Activated gamma-delta T cell (primary cell): ENCODE measurements around the gene SH3BP2.
"Not testable (repeated sequence)": the region's sequence is repeated elsewhere in the genome, so short reads cannot be mapped to it uniquely, and the experiment has no call there.

ENCODE experiments used
- DNase-seq: peaks from one replicate; lab custom pipeline; 2025; lab: John Stamatoyannopoulos, UW

Gene SH3BP2

DNA sequence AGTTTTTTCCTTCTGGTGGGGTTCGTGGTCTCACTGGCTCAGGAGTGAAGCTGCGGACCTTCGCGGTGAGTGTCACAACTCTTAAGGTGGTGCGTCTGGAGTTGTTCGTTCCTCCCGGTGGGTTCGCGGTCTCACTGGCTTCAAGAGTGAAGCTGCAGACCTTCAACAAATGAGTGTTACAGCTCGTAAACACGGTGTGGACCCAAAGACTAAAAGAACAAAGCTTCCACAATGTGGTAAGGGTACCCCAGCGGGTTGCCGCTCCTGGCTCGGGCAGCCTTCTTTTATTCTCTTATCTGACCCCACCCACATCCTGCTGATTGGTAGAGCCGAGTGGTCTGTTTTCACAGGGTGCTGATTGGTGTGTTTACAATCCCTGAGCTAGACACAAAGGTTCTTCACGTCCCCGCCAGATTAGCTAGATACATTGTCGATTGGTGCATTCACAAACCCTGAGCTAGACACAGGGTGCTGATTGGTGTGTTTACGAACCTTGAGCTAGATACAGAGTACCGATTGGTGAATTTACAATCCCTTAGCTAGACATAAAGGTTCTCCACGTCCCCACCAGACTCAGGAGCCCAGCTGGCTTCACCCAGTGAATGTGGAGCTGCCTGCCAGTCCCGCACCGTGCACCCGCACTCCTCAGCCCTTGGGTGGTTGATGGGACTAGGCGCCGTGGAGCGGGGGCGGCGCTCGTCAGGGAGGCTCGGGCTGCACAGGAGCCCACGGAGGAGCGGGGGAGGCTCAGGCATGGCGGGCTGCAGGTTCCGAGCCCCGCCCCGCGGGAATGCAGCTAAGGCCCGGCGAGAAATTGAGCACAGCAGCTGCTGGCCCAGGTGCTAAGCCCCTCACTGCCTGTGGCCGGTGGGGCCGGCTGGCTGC is 30.2 kb upstream of the SH3BP2 start:
- not testable (repeated sequence) for DNase-seq

GRCh38 chr4:2763511-2763967 is 29.3 kb upstream of the SH3BP2 start:
- DNase-seq: no peak

DNA sequence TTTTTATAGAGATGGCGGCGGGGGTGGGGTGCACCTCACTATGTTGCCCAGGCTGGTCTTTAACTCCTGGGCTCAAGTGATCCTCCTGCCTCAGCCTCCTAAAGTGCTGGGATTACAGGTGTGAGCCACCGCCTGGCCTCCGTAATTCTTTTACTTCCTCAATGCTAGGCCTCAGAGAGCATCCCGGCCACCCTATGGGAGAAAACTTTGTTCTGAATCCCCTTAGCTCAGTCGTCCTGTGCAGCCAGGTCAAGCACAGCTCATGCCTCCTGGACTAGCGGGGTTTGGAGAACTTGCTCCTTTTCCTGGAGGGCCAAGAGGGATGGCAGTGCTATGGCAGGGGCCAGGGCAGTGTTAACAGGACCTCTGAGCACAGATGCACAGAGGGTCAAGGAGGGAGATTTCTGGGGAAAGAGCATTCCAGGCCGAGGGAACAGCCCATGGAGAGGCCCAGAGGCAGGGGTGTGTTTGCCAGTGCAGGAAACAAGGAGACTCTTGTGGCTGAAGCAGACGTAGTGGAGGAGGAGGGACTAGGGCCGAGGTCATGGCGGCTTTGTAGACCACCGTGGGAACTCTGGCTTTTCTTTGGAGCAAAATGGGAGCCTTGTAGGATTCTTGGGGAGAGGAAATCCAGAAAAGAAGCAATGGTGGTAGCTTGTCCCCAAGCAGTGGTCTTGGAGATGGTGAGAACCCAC is 26.9 kb upstream of the SH3BP2 start:
- DNase-seq: no peak

DNA sequence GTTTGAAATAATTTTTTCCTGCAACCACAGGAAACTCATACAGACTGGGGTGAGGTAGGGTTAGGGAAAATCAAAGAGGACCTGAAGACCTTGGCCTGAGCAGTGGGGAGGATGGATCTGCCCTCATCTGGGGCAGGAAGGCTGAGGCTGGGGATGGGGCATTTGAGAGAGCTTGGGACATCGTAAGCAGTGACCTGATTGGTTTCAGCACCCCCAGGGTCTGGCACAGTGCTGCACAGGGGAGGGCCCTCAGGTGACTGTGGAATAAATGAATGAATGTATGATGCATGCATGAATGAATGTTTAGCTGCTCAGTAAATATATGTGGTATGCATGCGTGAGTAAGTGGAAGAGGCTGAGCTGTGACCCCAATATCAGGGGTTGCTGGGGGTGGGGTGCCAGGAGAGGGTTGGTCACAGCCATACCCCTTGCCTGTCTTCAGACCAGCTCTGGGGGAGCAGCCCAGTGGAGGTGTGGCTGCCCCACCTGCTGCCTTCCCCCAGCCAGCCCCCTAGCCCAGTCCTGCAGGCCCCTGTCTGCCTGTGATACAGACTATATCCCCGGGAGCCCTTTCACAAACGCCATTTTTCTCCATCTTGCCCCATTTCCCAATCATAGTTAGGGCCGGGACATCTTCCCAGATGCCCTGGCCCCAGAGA is 25.7 kb upstream of the SH3BP2 start:
- DNase-seq: no peak

- DNase-seq: no peak
Observed at GRCh38 chr4:2767705-2768074, 25.2 kb upstream of the SH3BP2 start.

DNA sequence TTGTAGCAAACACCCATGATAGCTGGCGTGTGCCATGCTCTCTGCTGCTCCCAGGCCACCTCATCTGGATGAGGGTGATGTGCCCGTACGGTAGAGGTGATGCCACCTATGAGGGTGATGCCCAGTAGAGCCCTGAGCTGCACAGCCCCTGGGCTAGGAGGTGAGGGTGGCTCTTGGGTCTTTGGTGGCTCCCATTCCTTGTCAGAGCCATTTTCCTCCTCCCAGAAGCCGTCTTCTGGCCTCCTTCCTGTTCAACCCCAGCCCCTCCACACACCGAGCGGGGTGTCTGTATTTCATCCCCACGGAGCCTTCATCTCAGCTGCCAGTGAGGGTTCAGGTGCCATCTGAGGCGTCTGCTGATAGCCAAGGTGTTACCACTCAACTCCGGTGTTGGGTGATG is 24.8 kb upstream of the SH3BP2 start:
- no peak for DNase-seq

- no peak for DNase-seq
Observed at GRCh38 chr4:2768921-2769336, 24.0 kb upstream of the SH3BP2 start.

GRCh38 chr4:2771264-2771663 is 21.6 kb upstream of the SH3BP2 start:
- no peak for DNase-seq

GRCh38 chr4:2780643-2781042 is 12.2 kb upstream of the SH3BP2 start:
- not testable (repeated sequence) for DNase-seq

- DNase-seq: no peak
Observed at GRCh38 chr4:2781911-2782310, 11.0 kb upstream of the SH3BP2 start.

- DNase-seq: no peak
Observed at GRCh38 chr4:2783790-2784189, 9.1 kb upstream of the SH3BP2 start.

DNA sequence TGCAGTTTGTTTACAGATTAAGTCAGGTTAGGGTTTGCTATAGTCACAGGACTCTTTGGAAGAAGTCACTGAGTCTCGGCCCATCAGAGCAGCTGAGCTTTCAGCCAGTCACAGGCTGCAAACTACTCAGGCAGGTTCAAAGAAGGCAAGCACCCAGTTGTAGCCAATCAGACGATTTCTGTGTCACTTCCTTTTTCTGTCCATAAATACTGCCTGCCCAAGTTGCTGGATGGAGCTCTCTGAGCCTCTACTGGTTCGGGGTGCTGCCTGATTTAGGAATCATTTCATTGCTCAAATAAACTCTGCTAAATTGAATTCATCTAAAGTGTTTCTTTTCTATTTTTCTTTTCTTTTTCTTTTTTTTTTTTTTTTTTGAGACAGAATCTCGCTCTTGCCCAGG is 7.3 kb upstream of the SH3BP2 start:
- no peak for DNase-seq

DNA sequence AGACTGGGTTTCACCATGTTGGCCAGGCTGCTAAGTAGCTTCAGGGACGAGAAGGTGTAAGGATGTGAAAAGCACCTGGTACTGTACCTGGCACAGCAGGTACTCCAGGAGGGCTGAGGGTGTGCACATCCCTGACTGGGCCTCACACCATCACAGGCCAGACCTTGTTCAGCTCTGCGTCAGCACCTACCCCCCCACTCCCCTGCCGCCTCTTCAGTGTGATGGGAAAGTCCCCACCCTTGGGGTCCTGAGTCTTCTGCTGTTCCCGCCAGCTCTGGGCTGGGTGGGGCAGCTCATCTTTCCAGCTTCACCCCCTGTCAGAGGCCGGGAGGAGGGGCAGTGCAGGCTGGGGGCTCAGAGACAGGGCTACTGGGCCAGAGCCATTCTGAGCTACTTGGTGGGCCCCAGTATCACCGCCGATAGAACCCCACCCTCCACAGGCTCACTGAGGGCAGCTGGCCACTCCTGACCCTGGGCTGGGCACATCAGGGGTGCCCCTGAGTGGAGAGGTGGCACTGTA is 6.7 kb upstream of the SH3BP2 start:
- no peak for DNase-seq

DNA sequence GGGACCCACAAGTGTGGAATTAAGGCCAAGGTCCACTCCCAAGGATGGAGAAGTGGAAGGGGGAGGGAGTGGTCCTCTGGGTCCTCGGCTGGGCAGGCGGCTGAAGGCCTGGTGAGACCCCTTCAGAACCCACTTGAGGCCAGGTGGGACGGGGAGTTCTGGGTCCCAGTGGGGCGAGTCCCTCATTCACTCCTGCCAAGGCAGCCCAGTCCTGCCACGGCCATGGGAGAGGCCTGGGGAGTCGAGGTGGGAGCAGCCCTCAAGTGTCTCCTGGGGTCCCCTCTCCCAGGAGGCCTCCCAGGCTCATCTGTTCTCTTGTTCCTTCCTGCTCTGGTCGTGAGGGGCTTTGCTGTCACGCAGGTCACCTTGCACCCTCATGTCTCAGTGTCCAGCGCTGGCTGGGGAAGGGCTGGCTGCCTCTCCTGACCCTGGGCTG is 6.1 kb upstream of the SH3BP2 start:
- DNase-seq: no peak

DNA sequence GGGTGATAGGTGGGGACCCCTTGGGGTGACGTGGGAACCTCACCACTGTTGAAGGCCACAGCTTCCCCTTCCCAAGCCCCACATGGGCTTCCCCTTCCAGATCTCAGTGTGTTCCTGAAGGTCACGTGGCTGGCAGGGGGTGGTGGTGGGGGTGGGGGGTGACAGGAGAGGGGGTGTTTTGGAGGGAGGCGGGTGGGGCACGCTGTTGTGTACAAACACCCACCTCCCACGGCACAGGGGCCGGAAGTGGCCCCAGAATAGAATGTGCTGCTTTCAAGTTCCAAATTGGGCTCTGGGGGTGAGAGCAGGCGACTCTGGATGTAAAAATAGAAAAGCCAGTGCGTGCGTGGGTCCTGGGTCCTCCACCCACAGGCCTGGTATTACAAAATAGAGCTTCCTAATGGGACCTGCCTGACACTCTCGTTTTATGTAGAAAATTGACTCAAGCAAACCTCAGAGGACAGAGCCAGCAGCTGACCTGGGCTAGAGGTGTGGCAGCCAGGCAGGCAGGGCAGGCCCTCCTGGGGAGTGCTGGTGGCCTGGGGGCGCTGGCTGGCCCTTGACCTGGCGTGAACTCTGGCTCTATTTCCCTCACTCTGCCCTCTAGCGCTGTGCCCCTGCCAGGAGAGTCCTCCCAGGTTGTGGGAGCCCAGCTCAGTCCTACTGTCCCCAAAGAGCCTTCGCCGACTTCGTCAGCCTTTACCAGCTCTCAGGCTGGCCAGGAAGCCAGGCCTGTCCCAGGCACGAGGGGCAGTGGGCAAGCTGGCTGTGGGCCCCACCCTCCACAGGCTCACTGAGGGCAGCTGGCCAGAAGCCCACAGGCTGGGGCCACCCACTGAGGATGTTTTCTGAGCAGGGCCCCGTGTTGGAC is 5.4 kb upstream of the SH3BP2 start:
- no peak for DNase-seq

GRCh38 chr4:2788101-2788500 is 4.8 kb upstream of the SH3BP2 start:
- no peak for DNase-seq

DNA sequence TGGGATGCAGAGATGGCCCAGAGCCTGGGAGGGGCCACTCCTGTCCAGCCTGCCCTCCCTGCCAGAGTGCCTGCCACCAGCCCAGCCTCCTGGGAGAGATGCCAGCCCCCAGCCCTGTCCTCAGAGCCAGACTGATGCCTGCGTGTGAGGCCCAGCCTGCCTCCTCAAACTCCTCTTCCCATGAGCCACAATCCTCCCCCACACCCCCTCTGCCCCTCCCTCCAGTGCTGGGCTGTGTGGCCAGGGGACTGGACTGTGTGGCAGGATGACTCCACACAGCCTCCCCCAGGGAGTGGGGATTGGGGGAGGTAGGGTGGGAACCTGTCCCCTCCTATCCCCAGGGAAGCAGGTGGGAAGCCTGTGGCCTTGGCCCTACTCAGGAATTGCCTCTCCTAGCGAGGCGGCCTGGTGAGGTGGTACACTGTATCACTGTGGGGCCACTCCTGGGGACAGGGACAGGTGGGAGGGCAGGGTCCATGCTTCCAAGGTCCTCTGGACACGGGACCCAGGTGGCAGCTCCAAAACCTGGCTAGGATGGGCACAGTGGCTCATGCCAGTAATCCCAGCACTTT is 4.3 kb upstream of the SH3BP2 start:
- no peak for DNase-seq

DNA sequence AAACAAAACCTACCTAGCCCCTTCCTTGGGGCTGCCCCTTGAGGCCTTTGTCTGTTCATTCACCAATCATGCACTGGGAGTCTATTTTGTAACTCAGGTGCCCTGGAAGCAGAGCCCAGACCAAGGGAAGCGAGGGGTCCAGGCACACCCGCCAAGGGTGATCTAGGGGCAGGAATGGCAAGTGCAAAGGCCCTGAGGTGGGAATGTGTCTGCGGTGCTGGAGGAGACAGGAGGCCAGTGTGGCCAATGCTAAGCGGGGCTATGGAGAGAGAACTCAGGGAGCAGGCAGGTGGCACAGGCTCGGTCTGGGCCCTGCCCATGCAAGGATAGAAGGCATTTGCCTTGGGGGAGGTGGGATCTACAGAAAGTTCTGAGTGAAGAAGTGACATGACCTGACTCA is 3.5 kb upstream of the SH3BP2 start:
- no peak for DNase-seq

GRCh38 chr4:2789793-2790582 is 2.9 kb upstream of the SH3BP2 start:
- no peak for DNase-seq
